ENCODE data around the gene SARDH. TPM values are rescaled to one million over a fixed set of nuclear protein-coding genes. Genes with fewer than 3 reads are reported as not detected.

The SARDH gene
- polyA plus RNA-seq, 3 donors, result not detected

GRCh38 chr9:133727277-133727875 is 10.8 kb downstream of the SARDH start:
- H3K4me1 ChIP-seq (ENCODE audit: control insufficient read depth in 1 of 2, insufficient read depth in 2 of 2, low read length in 2 of 2), result no peaks in the 10 kb centered on the region
- no peak overlapping the region for H3K27ac Mint-ChIP-seq
- DNase-seq, result no peak
- H4K20me1 ChIP-seq (ENCODE audit: insufficient read depth, low read length), result no peaks in the 10 kb centered on the region
- H3K4me3 ChIP-seq (replicated peaks in 1 of 3; ENCODE audit: low read depth in 2 of 3, low read length in 3 of 3), result no peak overlapping the region
- no peak for TF ChIP-seq CTCF (IDR thresholded peaks at IDR 0.05)
- no peak overlapping the region for H3K9ac ChIP-seq (ENCODE audit: insufficient read depth, low read length, poor library complexity, severe bottlenecking)
- intact Hi-C loops (cut with micrococcal nuclease), result no loop called here
- H3K27ac ChIP-seq (ENCODE audit: low read depth in 1 of 2, low read length in 2 of 2), result no peak overlapping the region
- H3K4me3 Mint-ChIP-seq, result no peak overlapping the region
- H3K79me2 ChIP-seq (ENCODE audit: insufficient read depth, low read length), result no peaks in the 10 kb centered on the region
- H3K9me3 Mint-ChIP-seq, result no peaks in the 10 kb centered on the region
- H3K4me2 ChIP-seq (replicated peaks; ENCODE audit: extremely low read depth, low read length, poor library complexity, severe bottlenecking), result no peak overlapping the region
- H3K9me3 ChIP-seq (replicated peaks in 1 of 2; ENCODE audit: control insufficient read depth in 1 of 2, insufficient read depth in 1 of 2, low read length in 2 of 2), result no peaks in the 10 kb centered on the region
- H3K36me3 Mint-ChIP-seq, result no peaks in the 10 kb centered on the region
- no peaks in the 10 kb centered on the region for H3K4me1 Mint-ChIP-seq
- H3K27me3 ChIP-seq (ENCODE audit: control insufficient read depth in 2 of 2, insufficient read depth in 2 of 2, low read length in 2 of 2), result no peaks in the 10 kb centered on the region
- H2AFZ ChIP-seq (ENCODE audit: insufficient read depth, low read depth, low read length, poor library complexity, severe bottlenecking), result no peak overlapping the region
- peaks cover 2 to 6% (median 4%) of the 10 kb centered on the region in 3 donors for H3K27me3 Mint-ChIP-seq (ENCODE audit: low read depth in 3 of 3)
- no peaks in the 10 kb centered on the region for H3K36me3 ChIP-seq (replicated peaks in 1 of 2; ENCODE audit: control insufficient read depth in 1 of 2, insufficient read depth in 2 of 2, low read length in 2 of 2)
- WGBS (ENCODE audit: insufficient coverage), result 69% methylated on average over 9 of the region's 10 CpGs

- peaks cover 2 to 6% (median 6%) of the 10 kb centered on the region in 3 donors for H3K27me3 Mint-ChIP-seq (ENCODE audit: low read depth in 3 of 3)
- 47% methylated on average over 12 of the region's 14 CpGs for WGBS (ENCODE audit: insufficient coverage)
- no peak overlapping the region for H3K4me3 Mint-ChIP-seq
Observed at GRCh38 chr9:133726401-133727276, 11.5 kb downstream of the SARDH start.

More at GRCh38 chr9:133726401-133727276, 11.5 kb downstream of the SARDH start:
- Histone ChIP-seq H3K9ac (ENCODE audit: insufficient read depth, low read length, poor library complexity, severe bottlenecking) (no peak overlapping the region), H3K4me2 (replicated peaks; ENCODE audit: extremely low read depth, low read length, poor library complexity, severe bottlenecking) (no peak overlapping the region), H3K4me3 (replicated peaks in 1 of 3; ENCODE audit: low read depth in 2 of 3, low read length in 3 of 3) (no peak overlapping the region), H2AFZ (ENCODE audit: insufficient read depth, low read depth, low read length, poor library complexity, severe bottlenecking) (no peak overlapping the region), H3K27me3 (ENCODE audit: control insufficient read depth in 2 of 2, insufficient read depth in 2 of 2, low read length in 2 of 2) (no peaks in the 10 kb centered on the region), H3K27ac (ENCODE audit: low read depth in 1 of 2, low read length in 2 of 2) (no peak overlapping the region), H4K20me1 (ENCODE audit: insufficient read depth, low read length) (no peaks in the 10 kb centered on the region), H3K4me1 (ENCODE audit: control insufficient read depth in 1 of 2, insufficient read depth in 2 of 2, low read length in 2 of 2) (no peaks in the 10 kb centered on the region), H3K9me3 (replicated peaks in 1 of 2; ENCODE audit: control insufficient read depth in 1 of 2, insufficient read depth in 1 of 2, low read length in 2 of 2) (no peaks in the 10 kb centered on the region), H3K79me2 (ENCODE audit: insufficient read depth, low read length) (no peaks in the 10 kb centered on the region), H3K36me3 (replicated peaks in 1 of 2; ENCODE audit: control insufficient read depth in 1 of 2, insufficient read depth in 2 of 2, low read length in 2 of 2) (no peaks in the 10 kb centered on the region)
- Mint-ChIP-seq H3K36me3 (no peaks in the 10 kb centered on the region), H3K27ac (no peak overlapping the region), H3K9me3 (no peaks in the 10 kb centered on the region), H3K4me1 (no peaks in the 10 kb centered on the region)
- intact Hi-C loops (cut with micrococcal nuclease), result no loop called here
- no peak for TF ChIP-seq CTCF (IDR thresholded peaks at IDR 0.05)
- no peak for DNase-seq
